Neural progenitor cell (in vitro differentiated cells): ENCODE measurements around the gene PPP1R9B. TPM values are rescaled to one million over a fixed set of nuclear protein-coding genes. Genes with fewer than 3 reads are reported as not detected.
A peak's percentile ranks its signal among the peaks of the same experiment; 100 is the strongest.

Source experiments
- DNase-seq: peaks from one replicate; pipeline ENCODE4 v3.0.0-alpha.2; 2016; ENCODE audit warnings: low spot score
- H2AFZ ChIP-seq: fragments of 200-600 bp; sonication (generic); replicated peaks from 2 replicates; pipeline ENCODE4 v1.6.1; 2016; ENCODE audit warnings: antibody characterized with exemption
- H3F3A ChIP-seq: fragments of 200-600 bp; sonication (generic); 2 replicates; pipeline ENCODE4 v1.6.1; 2016; ENCODE audit warnings: antibody characterized with exemption, low read depth
- H3K27ac ChIP-seq: fragments of 200-600 bp; sonication (generic); 2 replicates; pipeline ENCODE4 v1.5.1; 2016; ENCODE audit warnings: mild to moderate bottlenecking
- H3K27me3 ChIP-seq: fragments of 200-600 bp; sonication (generic); 2 replicates; pipeline ENCODE4 v1.6.1; 2016; ENCODE audit warnings: mild to moderate bottlenecking, moderate library complexity
- H3K36me3 ChIP-seq: fragments of 200-600 bp; sonication (generic); 2 replicates; pipeline ENCODE4 v1.5.1; 2016
- H3K4me1 ChIP-seq: fragments of 200-600 bp; sonication (generic); 2 replicates; pipeline ENCODE4 v1.6.1; 2016; ENCODE audit warnings: mixed run types
- H3K4me2 ChIP-seq: fragments of 200-600 bp; sonication (generic); 2 replicates; pipeline ENCODE4 v1.6.1; 2016
- H3K4me3 ChIP-seq: fragments of 200-600 bp; sonication (generic); 2 replicates; pipeline ENCODE4 v1.5.1; 2016
- H3K79me2 ChIP-seq: fragments of 200-600 bp; sonication (generic); 2 replicates; pipeline ENCODE4 v1.6.1; 2016; ENCODE audit warnings: low read depth
- H3K9ac ChIP-seq: fragments of 200-600 bp; sonication (generic); 2 replicates; pipeline ENCODE4 v1.6.1; 2016
- H3K9me3 ChIP-seq: fragments of 200-600 bp; sonication (generic); 2 replicates; pipeline ENCODE4 v1.5.1; 2016; ENCODE audit warnings: low read depth
- H4K20me1 ChIP-seq: fragments of 200-600 bp; sonication (generic); 2 replicates; pipeline ENCODE4 v1.6.1; 2016; ENCODE audit warnings: low read depth
- H3K27ac Mint-ChIP-seq: 3 replicates; pipeline ENCODE4 v1.8.0; 2021; ENCODE audit warnings: mixed read lengths
- H3K27me3 Mint-ChIP-seq: 2 replicates; pipeline ENCODE4 v1.8.0; 2022; ENCODE audit warnings: low read depth, mild to moderate bottlenecking, inconsistent platforms, moderate library complexity, mixed read lengths; ENCODE audit not compliant: insufficient read depth
- H3K36me3 Mint-ChIP-seq: 3 replicates; pipeline ENCODE4 v1.8.0; 2021; ENCODE audit warnings: mixed read lengths
- H3K4me1 Mint-ChIP-seq: 3 replicates; pipeline ENCODE4 v1.8.0; 2021; ENCODE audit warnings: mixed read lengths
- H3K4me3 Mint-ChIP-seq: 3 replicates; pipeline ENCODE4 v1.8.0; 2021; ENCODE audit warnings: mild to moderate bottlenecking, moderate library complexity, mixed read lengths
- H3K9me3 Mint-ChIP-seq: 3 replicates; pipeline ENCODE4 v1.8.0; 2020; ENCODE audit warnings: mixed read lengths
- EZH2 ChIP-seq: fragments of 200-600 bp; sonication (generic); IDR thresholded peaks from 2 replicates; pipeline ENCODE4 v1.6.1; 2017; ENCODE audit warnings: antibody characterized with exemption, mild to moderate bottlenecking, moderate library complexity
- EZH2phosphoT487 ChIP-seq: fragments of 200-600 bp; sonication (generic); IDR thresholded peaks from 2 replicates; pipeline ENCODE4 v1.6.1; 2017; ENCODE audit warnings: antibody characterized with exemption
- total RNA-seq: library from RNA; depleted of rRNA; stranded (reverse); fragments of >200 nt; gene quantifications from 2 replicates; pipeline ENCODE4 v1.2.3, GENCODE V29; 2015; ENCODE audit warnings: low replicate concordance
- TF ChIP-seq, protein P1 (sequence below): fragments of 200-600 bp; sonication (generic); IDR thresholded peaks from 2 replicates; pipeline ENCODE4 v1.5.1; 2017; ENCODE audit warnings: antibody characterized with exemption, mild to moderate bottlenecking

Gene PPP1R9B
- total RNA-seq, 1 donor from 2014 or later = 12.0 TPM

DNA sequence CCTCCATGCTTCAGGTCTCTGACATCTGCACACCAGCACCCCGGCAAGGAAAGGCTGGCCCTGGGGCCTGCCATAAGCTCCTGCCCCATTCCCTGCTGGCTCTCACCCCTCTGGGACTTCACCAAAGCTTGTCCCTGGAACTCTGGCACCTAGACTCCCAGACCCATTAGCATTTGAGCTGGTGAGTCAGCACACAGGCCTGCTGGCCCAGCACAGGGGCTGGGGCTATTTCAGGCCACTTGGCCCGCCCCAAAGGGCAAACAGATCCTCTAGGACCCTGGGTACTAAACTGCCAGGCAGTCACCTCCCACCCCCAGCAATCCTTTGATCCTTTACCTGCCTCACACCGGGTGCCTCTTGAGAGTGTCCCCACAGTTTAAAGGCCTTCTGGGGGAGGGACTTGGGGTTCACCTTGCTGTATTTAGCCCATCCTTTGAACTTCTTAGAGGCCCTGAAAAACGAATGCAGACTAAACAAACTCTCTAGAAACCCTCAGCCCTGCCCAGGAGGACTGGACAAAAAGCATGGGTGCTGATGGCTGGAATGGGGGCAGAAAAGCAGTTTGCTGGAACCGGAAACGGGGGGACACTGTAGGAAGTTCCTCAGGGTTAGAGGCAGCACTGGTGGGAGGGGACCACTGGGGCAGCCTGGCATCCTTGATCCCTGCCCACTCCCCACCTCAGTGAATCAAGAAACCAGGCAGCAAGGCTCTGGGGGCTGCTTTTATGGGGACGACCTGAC lies 17.3 kb downstream of the PPP1R9B start:
- no peaks in the 10 kb centered on the region for H3K9me3 ChIP-seq
- H3K4me1 Mint-ChIP-seq = peaks cover 25% of the 10 kb centered on the region
- H3K9me3 Mint-ChIP-seq = no peaks in the 10 kb centered on the region
- peaks cover 3% of the 10 kb centered on the region for H3K79me2 ChIP-seq
- H3K27me3 Mint-ChIP-seq = peaks cover 10% of the 10 kb centered on the region
- no peak overlapping the region for H3K27ac ChIP-seq
- H3K27ac Mint-ChIP-seq = no peak overlapping the region
- no peaks in the 10 kb centered on the region for H3K27me3 ChIP-seq
- H3F3A ChIP-seq = peaks cover 20% of the 10 kb centered on the region
- H3K4me3 ChIP-seq = no peak overlapping the region
- peaks cover 16% of the 10 kb centered on the region for H3K36me3 Mint-ChIP-seq
- no peak overlapping the region for H3K4me3 Mint-ChIP-seq
- no peak overlapping the region for H2AFZ ChIP-seq
- no peak overlapping the region for H3K4me2 ChIP-seq
- peaks cover 3% of the 10 kb centered on the region for H4K20me1 ChIP-seq
- no peak overlapping the region for H3K9ac ChIP-seq
- DNase-seq = no peak
- H3K36me3 ChIP-seq = no peaks in the 10 kb centered on the region
- TF ChIP-seq EZH2 = no peak
- no peak for TF ChIP-seq EZH2phosphoT487
- TF ChIP-seq, protein P1, sequence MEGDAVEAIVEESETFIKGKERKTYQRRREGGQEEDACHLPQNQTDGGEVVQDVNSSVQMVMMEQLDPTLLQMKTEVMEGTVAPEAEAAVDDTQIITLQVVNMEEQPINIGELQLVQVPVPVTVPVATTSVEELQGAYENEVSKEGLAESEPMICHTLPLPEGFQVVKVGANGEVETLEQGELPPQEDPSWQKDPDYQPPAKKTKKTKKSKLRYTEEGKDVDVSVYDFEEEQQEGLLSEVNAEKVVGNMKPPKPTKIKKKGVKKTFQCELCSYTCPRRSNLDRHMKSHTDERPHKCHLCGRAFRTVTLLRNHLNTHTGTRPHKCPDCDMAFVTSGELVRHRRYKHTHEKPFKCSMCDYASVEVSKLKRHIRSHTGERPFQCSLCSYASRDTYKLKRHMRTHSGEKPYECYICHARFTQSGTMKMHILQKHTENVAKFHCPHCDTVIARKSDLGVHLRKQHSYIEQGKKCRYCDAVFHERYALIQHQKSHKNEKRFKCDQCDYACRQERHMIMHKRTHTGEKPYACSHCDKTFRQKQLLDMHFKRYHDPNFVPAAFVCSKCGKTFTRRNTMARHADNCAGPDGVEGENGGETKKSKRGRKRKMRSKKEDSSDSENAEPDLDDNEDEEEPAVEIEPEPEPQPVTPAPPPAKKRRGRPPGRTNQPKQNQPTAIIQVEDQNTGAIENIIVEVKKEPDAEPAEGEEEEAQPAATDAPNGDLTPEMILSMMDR = no peak
- H3K4me1 ChIP-seq = peaks cover 12% of the 10 kb centered on the region

DNA sequence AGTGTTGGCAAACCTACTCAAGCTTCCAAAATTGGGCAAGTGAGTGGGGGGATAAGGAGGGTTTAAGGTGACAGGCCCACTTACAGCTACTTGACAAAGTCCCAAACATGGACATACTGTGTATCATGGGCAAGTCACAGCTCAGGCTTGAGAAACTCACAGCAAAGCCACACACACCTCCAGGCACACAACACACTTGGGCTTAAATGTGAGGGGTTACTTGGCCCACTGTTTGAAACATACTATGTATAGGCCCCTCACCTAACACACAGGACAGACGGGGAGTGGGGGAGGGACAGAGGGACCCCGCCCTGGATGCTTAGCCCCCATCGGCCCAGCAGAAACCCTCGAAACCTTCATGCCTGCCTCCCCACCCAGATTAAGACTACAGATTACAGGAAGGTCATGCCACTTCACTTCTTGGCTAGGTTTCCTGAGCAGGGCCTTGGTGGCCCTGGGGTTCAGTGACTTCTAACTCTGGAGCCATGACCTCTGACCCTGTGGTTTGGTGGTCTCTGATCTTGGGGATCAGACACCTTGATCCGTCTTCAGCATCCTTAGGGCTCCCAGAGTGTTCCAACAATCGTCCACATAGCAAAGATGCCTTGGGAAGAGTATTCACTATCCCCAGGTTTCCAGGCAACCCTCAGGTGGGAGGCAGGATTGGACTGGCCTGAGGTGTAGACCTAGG lies 18.2 kb downstream of the PPP1R9B start:
- peaks cover 12% of the 10 kb centered on the region for H3K79me2 ChIP-seq
- no peak for DNase-seq
- peaks cover 11% of the 10 kb centered on the region for H3K36me3 Mint-ChIP-seq
- H3F3A ChIP-seq = peaks cover 28% of the 10 kb centered on the region
- peaks cover 19% of the 10 kb centered on the region for H3K4me1 ChIP-seq
- H3K4me1 Mint-ChIP-seq = peaks cover 33% of the 10 kb centered on the region
- no peak overlapping the region for H3K9ac ChIP-seq
- H3K9me3 Mint-ChIP-seq = no peaks in the 10 kb centered on the region
- H2AFZ ChIP-seq = no peak overlapping the region
- H3K4me3 Mint-ChIP-seq = peak overlapping the region; percentile 21
- peaks cover 3% of the 10 kb centered on the region for H4K20me1 ChIP-seq
- H3K27me3 ChIP-seq = no peaks in the 10 kb centered on the region
- H3K27me3 Mint-ChIP-seq = peaks cover 10% of the 10 kb centered on the region
- TF ChIP-seq, protein P1 = no peak
- H3K9me3 ChIP-seq = no peaks in the 10 kb centered on the region
- H3K4me2 ChIP-seq = no peak overlapping the region
- no peaks in the 10 kb centered on the region for H3K36me3 ChIP-seq
- H3K4me3 ChIP-seq = no peak overlapping the region
- H3K27ac Mint-ChIP-seq = no peak overlapping the region
- no peak overlapping the region for H3K27ac ChIP-seq

DNA sequence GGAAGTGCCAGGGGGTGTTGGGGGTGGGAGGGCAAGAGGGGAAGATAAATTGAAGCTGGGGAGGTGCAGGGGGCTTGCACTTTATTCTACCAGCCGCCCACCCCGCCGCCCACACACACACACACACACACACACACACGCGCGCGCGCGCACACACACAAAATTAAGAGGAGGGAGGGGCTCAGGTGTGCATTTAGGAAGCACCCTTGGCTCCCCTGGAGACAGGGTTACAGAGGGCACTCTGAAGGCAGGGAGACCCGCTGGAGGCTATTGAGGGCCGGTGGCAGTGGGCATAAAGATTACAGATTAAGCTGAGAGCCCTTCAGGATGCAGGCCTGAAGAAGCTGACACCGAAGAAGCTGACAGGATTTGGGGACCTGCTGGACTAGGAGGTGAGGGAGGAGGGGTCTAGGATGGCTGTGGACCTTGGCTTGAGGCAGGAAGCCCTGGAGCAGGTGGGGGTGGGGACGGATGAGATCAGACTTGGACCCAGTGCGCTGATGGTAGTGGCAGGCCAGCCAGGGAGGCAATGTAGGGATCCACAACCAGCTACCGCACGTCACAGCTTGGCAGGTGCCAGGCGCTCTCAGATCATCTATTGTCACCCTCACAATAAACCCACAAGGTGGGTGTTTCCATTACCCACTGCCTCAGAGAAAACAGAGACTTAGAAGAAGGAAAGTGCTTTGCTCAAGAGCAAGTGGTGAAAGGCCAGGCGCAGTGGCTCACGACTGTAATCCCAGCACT lies 19.7 kb downstream of the PPP1R9B start:
- H3K4me3 ChIP-seq = peak overlapping the region; percentile 86
- peaks cover 3% of the 10 kb centered on the region for H4K20me1 ChIP-seq
- peaks cover 28% of the 10 kb centered on the region for H3F3A ChIP-seq
- Mint-ChIP-seq H3K36me3 (peaks cover 4% of the 10 kb centered on the region), H3K4me1 (peaks cover 35% of the 10 kb centered on the region), H3K27ac (peak overlapping the region; percentile 78), H3K27me3 (peaks cover 7% of the 10 kb centered on the region), H3K9me3 (no peaks in the 10 kb centered on the region), H3K4me3 (peak overlapping the region; percentile 83)
- H3K9me3 ChIP-seq = no peaks in the 10 kb centered on the region
- peak overlapping the region; percentile 92 for H3K4me2 ChIP-seq
- TF ChIP-seq, protein P1 = no peak
- TF ChIP-seq EZH2phosphoT487 (no peak), EZH2 (no peak)
- peak; percentile 37 for DNase-seq
- H3K27ac ChIP-seq = no peak overlapping the region
- H2AFZ ChIP-seq = no peak overlapping the region
- peaks cover 15% of the 10 kb centered on the region for H3K79me2 ChIP-seq
- peaks cover 19% of the 10 kb centered on the region for H3K4me1 ChIP-seq
- H3K27me3 ChIP-seq = no peaks in the 10 kb centered on the region
- H3K36me3 ChIP-seq = no peaks in the 10 kb centered on the region
- no peak overlapping the region for H3K9ac ChIP-seq
